ENCODE data around the gene SYVN1. TPM values are rescaled to one million over a fixed set of nuclear protein-coding genes. Genes with fewer than 3 reads are reported as not detected.

The SYVN1 gene
- total RNA-seq, 1 experiment from 2014 or later: 74.9 TPM

- Mint-ChIP-seq H3K27ac (ENCODE audit: low read depth, unreplicated experiment) (no peak overlapping the region), H3K9me3 (ENCODE audit: unreplicated experiment) (no peaks in the 10 kb centered on the region), H3K4me1 (ENCODE audit: insufficient read depth, unreplicated experiment) (no peaks in the 10 kb centered on the region), H3K36me3 (ENCODE audit: insufficient read depth, unreplicated experiment) (no peaks in the 10 kb centered on the region), H3K27me3 (ENCODE audit: insufficient read depth, unreplicated experiment) (no peaks in the 10 kb centered on the region), H3K4me3 (ENCODE audit: unreplicated experiment) (no peak overlapping the region)
- intact Hi-C loops (cut with micrococcal nuclease): no loop called here
- CTCF ChIA-PET: interaction anchor here (0.7 kb wide), 1 partner anchor 22 kb away, joined by 6 read pairs; no protein-coding TSS in a partner anchor
- no TSS peak for BruUV-seq (replicated peaks)
- TF ChIP-seq CTCF (IDR thresholded peaks at IDR 0.05; ENCODE audit: unreplicated experiment): no peak
- POLR2A ChIA-PET: interaction anchor here (0.7 to 1.7 kb wide), 2 partner anchors 26 to 30 kb away, joined by 3 to 5 read pairs; no protein-coding TSS in a partner anchor
- no peak for DNase-seq (ENCODE audit: unreplicated experiment)
Measured at GRCh38 chr11:65165410-65166317, 31.3 kb upstream of the SYVN1 start.

- no peaks in the 10 kb centered on the region for H3K4me1 Mint-ChIP-seq (ENCODE audit: insufficient read depth, unreplicated experiment)
- POLR2A ChIA-PET: interaction anchor here (0.9 to 1.3 kb wide), 2 partner anchors 12 to 16 kb away, joined by 3 read pairs; no protein-coding TSS in a partner anchor
- H3K36me3 Mint-ChIP-seq (ENCODE audit: insufficient read depth, unreplicated experiment): no peaks in the 10 kb centered on the region
- intact Hi-C loops (cut with micrococcal nuclease): no loop called here
- DNase-seq (ENCODE audit: unreplicated experiment): no peak
- no peak overlapping the region for H3K4me3 Mint-ChIP-seq (ENCODE audit: unreplicated experiment)
- no peaks in the 10 kb centered on the region for H3K27me3 Mint-ChIP-seq (ENCODE audit: insufficient read depth, unreplicated experiment)
- no TSS peak for BruUV-seq (replicated peaks)
- TF ChIP-seq CTCF (IDR thresholded peaks at IDR 0.05; ENCODE audit: unreplicated experiment): no peak
- CTCF ChIA-PET: no interaction called here
- no peaks in the 10 kb centered on the region for H3K9me3 Mint-ChIP-seq (ENCODE audit: unreplicated experiment)
- H3K27ac Mint-ChIP-seq (ENCODE audit: low read depth, unreplicated experiment): no peak overlapping the region
Measured at GRCh38 chr11:65163684-65164083, 29.4 kb upstream of the SYVN1 start.

DNA sequence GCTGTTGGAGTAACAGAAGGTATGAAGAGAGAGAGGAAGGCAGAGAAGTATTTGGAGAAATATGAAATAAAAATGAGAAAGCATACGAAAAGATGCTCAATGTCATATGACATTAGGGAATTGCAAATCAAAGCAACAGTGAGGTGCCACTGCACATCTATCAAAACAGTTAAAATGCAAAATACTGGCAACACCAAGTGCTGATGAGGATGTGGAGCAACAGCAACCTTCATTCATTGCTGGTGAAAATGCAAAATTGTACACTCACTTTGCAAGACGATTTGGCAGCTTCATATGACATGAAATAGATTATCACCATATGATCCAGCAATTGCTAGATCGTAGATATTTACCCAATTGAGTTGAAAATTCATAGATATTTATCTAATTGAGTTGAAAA is 26.3 kb upstream of the SYVN1 start:
- Mint-ChIP-seq H3K27ac (ENCODE audit: low read depth, unreplicated experiment) (no peak overlapping the region), H3K4me3 (ENCODE audit: unreplicated experiment) (no peak overlapping the region), H3K27me3 (ENCODE audit: insufficient read depth, unreplicated experiment) (no peaks in the 10 kb centered on the region), H3K4me1 (ENCODE audit: insufficient read depth, unreplicated experiment) (no peaks in the 10 kb centered on the region), H3K9me3 (ENCODE audit: unreplicated experiment) (no peaks in the 10 kb centered on the region), H3K36me3 (ENCODE audit: insufficient read depth, unreplicated experiment) (no peaks in the 10 kb centered on the region)
- intact Hi-C loops (cut with micrococcal nuclease): no loop called here
- ChIA-PET POLR2A (interaction anchor here (1.3 kb wide), 1 partner anchor 37 kb away, joined by 3 read pairs; no protein-coding TSS in a partner anchor), CTCF (interaction anchor here (1.2 kb wide), 1 partner anchor 19 kb away, joined by 3 read pairs; no protein-coding TSS in a partner anchor)
- no peak for DNase-seq (ENCODE audit: unreplicated experiment)
- BruUV-seq (replicated peaks): no TSS peak
- TF ChIP-seq CTCF (IDR thresholded peaks at IDR 0.05; ENCODE audit: unreplicated experiment): no peak

- intact Hi-C loops (cut with micrococcal nuclease): no loop called here
- H3K27me3 Mint-ChIP-seq (ENCODE audit: insufficient read depth, unreplicated experiment): no peaks in the 10 kb centered on the region
- DNase-seq (ENCODE audit: unreplicated experiment): no peak
- no peak overlapping the region for H3K4me3 Mint-ChIP-seq (ENCODE audit: unreplicated experiment)
- H3K9me3 Mint-ChIP-seq (ENCODE audit: unreplicated experiment): no peaks in the 10 kb centered on the region
- ChIA-PET POLR2A (no interaction called here), CTCF (no interaction called here)
- H3K27ac Mint-ChIP-seq (ENCODE audit: low read depth, unreplicated experiment): no peak overlapping the region
- H3K36me3 Mint-ChIP-seq (ENCODE audit: insufficient read depth, unreplicated experiment): no peaks in the 10 kb centered on the region
- no TSS peak for BruUV-seq (replicated peaks)
- H3K4me1 Mint-ChIP-seq (ENCODE audit: insufficient read depth, unreplicated experiment): no peaks in the 10 kb centered on the region
- TF ChIP-seq CTCF (IDR thresholded peaks at IDR 0.05; ENCODE audit: unreplicated experiment): no peak
Measured at GRCh38 chr11:65159012-65159411, 24.7 kb upstream of the SYVN1 start.
